GM12891 (cell line): Measurements from ENCODE around the gene SPATA6L.

Experiments
- POLR2A ChIP-seq: IDR thresholded peaks from 2 replicates; pipeline ENCODE4 v1.6.1; 2011; ENCODE audit warnings: low read depth, low read length, control low read depth
- POLR2AphosphoS5 ChIP-seq: IDR thresholded peaks from 2 replicates; pipeline ENCODE4 v1.6.1; 2011; ENCODE audit warnings: low read depth, low read length, control low read depth
- POU2F2 ChIP-seq: IDR thresholded peaks from 2 replicates; pipeline ENCODE4 v1.6.1; 2011; ENCODE audit warnings: low read depth, mild to moderate bottlenecking, control low read depth, low read length, moderate library complexity
- SPI1 ChIP-seq: IDR thresholded peaks from 2 replicates; pipeline ENCODE4 v1.6.1; 2011; ENCODE audit warnings: low read depth, low read length, control low read depth
- TAF1 ChIP-seq: IDR thresholded peaks from 2 replicates; pipeline ENCODE4 v1.6.1; 2011; ENCODE audit warnings: low read depth, low read length, control low read depth

DNA sequence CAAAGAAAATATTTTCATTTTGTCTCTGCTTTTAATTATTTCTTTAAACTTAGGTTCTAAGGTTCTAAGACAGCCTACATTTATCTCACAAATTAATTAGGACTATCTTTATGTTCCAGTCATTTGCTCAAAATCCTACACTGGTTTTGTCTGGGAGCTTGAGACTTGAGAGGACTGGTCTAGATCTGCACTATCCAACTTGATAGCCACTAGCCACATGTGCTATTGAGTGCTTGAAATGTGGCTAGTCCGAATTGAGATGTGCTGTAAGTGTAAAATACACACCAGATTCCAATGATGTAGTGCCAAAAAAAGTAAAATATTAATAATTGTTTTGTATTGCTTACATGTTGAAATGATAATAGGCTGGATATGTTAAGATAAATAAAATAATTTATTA is 20.3 kb upstream of the SPATA6L start:
- TF ChIP-seq POLR2AphosphoS5 = no peak
- TF ChIP-seq POLR2A = no peak
- no peak for TF ChIP-seq SPI1
- TF ChIP-seq TAF1 = no peak
- no peak for TF ChIP-seq POU2F2
